ENCODE measurements around the gene TBC1D9B.
"Not testable (repeated sequence)": the region's sequence is repeated elsewhere in the genome, so short reads cannot be mapped to it uniquely, and the experiment has no call there.

The TBC1D9B gene

DNA sequence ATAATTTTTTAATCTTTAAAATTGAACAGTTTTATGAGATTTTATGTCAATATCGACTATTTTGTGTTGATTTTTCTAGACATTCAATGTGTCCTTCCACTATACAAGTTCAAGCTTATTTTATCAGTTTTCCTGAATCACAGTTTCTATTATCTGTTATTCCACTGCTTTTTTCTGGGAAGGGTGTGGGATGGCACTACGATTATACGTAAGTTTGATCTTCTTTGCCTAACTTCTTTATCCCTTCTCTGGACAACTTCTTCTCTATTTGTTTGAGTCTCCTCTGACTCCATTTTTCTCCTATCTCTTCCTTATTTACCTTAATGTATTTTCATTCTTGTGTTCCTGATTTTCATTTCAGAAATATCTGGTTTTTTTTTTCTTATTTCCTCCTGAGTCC lies 24.5 kb downstream of the TBC1D9B start:
- DNase-seq = no peak

DNA sequence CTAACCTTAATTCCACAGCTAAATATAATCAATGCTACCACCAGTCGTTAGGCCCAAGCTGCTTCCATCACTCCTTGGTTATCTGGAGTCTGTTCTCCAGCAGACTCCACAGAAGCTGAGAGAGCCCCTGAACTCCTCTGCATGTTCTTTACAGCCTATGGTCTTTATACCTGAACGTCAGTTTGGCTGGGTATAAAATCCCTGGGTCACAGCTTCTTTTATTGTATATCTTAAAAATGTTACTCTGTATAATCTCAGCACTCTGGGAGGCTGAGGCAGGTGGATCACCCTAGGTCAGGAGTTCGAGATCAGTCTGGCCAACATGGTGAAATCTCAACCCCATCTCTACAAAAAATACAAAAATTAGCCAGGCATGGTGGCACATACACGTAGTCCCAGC lies 25.4 kb downstream of the TBC1D9B start:
- DNase-seq = no peak

- DNase-seq = no peak
Measured at GRCh38 chr5:179880848-179881590, 26.7 kb downstream of the TBC1D9B start.

DNA sequence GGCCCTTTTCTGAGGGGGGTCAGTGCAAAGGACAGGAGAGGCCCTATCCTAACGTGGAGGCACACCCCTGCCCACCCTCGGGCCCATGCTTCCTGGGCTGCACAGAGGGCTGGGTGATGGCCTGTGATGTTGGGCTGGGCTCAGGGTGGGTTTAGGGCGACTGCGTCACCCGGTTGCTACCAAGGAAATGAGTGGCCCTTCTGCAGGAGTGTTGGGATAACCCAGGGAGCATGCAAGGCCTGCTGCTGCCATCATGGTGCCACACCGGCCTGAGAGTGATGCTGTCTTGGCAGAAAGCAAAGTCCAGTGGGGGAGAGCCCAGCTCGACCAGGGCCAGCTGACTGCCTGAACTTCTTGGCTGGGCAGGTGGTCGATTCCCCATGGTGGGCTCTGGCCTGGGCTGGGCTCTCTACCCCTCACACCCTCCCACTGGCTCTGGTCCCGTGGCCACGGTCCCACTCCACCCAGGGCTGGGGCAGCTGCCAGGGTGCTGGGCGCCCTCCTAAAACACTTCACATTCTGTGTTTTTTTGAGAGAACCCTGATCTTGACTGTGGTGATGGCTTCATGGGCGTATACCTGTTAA lies 27.5 kb downstream of the TBC1D9B start:
- DNase-seq = no peak

DNA sequence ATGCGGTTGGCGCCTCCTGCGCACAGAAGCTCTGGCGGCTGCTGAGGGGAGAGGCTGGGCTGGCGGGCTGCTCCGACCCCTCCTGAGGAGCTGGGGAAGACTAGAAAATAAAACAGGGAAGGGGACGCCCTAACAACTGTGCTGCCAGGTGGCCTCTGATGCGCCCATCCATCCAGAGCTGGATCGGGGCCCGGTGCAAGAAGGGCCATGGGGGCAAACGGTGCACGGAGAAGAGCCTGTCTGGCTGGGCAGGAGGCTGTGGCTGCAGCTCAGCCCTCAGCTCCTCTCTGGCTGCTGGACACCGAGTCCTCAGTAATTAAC lies 28.0 kb downstream of the TBC1D9B start:
- no peak for DNase-seq

GRCh38 chr5:179879003-179879689 lies 28.6 kb downstream of the TBC1D9B start:
- no peak for DNase-seq

DNA sequence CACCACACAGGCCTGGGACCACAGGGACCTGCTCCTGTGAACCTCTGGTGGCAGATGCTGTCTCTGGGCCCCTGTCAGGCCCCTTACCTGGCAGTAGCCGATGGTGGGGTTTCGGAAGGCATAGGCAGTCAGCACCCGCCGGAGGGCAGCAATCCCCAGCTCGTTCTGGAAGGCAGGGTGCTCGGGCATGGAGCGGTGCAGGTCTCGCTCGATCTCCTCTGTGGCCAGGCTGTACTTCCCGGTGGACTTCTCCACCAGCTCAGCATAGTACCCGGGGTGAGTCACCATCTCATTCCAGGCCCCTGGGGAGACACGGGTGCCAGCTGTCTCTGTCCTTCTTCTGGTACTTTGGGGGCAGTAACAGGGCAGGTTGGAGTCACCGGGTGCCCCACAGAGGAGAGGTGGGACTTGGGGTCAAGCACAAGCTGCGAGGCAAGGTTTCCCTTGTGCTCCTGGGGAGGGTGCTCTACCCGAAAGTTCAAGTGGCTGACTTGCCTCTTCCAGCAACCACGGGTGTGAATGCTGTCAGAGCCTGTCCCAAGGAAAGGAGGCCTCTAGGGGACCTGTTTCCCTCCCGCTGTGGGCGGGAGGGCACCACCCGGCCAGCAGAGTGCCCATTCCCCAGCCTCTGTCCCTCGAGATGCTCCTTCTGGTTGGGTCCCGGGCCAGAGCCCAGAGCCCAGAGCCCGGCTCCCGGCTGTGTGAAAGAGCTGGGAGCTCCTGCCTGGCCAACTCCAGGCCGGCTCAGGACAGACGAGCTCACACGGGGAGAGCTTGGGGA lies 29.3 kb downstream of the TBC1D9B start:
- DNase-seq = no peak

DNA sequence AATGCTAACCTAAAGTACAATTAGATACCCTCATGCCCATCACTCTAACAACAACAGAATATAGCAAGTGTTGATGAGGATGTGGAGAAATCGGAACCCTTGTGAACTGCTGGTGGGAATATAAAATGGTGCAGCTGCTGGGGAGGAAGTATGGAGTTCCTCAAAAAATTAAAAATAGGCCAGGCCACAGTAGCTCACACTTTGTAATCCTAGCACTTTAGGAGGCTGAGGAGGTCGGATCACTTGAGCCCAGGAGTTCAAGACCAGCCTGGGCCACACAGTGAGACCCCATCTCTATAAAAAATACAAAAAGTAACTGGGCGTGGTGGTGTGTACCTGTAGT lies 31.1 kb downstream of the TBC1D9B start:
- no peak for DNase-seq

GRCh38 chr5:179875741-179876609 lies 31.7 kb downstream of the TBC1D9B start:
- no peak for DNase-seq

GRCh38 chr5:179874536-179875292 lies 33.0 kb downstream of the TBC1D9B start:
- DNase-seq = no peak

- no peak for DNase-seq
Measured at GRCh38 chr5:179874136-179874535, 33.6 kb downstream of the TBC1D9B start.

- DNase-seq = no peak
Measured at GRCh38 chr5:179873588-179874110, 34.0 kb downstream of the TBC1D9B start.

DNA sequence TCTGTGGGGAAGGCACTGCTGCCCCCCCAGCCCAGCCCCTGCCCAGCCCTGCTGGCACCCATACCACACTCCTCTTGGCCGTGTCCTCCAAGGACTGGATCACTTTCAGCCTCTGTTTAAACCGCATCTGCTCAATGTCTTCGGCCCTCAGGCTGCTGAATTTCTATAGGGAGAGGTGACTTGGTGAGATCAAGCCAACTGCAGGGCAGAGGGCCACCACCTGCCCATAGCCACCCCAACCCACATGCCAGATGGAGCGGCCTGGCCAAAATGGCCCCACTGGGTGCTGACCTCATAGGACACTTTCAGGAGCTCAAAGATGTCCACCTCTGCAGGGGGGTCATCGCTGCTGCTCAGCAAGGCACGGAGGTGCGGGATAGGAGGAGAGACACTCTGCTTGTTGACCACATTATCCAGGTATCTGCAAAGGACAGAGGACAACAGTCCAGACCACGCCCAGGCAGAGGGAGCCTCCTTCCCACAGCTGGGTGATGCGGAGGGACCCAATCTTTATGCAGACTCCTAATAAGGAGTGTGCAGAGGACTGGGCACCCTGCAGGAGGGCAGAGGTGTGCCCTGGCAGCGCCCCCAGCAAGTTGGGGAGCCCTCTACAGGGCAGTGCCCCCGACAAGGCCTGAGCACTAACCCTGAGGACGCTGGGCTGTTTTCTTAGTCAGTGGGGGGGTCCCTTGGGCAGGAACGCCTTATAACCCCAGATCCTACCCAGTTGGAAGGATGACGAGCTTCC lies 34.7 kb downstream of the TBC1D9B start:
- DNase-seq = no peak

DNA sequence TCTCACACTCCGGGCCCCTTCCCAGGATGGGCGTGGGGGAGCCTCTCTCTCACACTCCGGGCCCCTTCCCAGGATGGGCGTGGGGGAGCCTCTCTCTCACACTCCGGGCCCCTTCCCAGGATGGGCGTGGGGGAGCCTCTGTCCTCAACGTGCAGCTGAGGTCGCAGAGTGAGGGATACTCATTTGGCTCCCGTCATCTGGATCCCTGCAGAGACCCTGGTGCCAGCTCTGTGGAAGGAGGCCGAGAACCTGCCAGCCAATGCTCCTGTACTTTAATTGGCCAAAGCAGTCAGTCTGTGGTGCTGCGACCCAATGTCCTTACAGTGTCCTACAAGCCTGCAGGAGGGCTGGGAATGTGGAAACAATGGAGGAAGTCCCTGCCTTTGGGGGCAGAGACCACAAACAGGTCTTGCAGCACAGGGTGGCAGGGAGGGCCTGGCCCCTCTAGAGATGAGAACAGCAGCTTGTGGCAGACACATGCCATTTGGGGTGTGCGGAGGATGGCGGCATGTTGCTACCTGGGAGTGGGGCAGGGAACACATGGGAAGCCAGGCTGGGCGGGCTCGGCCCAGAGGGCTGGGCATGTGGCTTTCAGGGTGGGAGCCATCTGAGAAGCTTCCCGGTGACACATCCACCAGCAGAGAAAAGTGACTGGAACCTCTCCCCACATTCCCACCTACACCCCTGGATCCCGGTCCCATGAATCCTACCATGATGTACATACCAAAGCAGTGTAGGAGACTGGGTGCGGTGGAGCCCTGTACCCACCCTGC lies 35.5 kb downstream of the TBC1D9B start:
- DNase-seq = no peak

- DNase-seq = not testable (repeated sequence)
Measured at GRCh38 chr5:179871533-179871932, 36.2 kb downstream of the TBC1D9B start.

GRCh38 chr5:179870952-179871351 lies 36.7 kb downstream of the TBC1D9B start:
- DNase-seq = no peak

- DNase-seq = peak in 1 of 2 donors; percentile 61
Measured at GRCh38 chr5:179870403-179870903, 37.2 kb downstream of the TBC1D9B start.

- DNase-seq = no peak
Measured at GRCh38 chr5:179869641-179870402, 37.9 kb downstream of the TBC1D9B start.

DNA sequence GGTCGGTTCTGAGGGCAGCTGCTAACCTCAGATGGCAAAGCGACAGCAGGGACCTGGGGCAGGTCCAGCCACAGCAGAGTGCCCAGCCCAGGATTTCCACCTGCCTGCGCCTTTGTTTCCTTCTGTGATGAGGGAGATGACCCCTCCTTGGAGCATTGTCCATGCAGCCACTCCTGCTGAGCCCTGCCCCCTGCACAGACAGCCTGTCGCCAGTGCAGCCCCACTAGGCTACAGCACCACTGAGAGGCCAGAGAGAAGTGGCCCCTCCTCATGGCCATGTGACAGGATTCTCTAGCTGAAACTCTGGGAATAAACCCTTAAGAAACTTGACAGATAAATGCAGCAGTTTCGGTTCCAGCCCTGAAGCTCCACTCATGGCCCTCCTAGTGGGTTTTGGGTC lies 38.6 kb downstream of the TBC1D9B start:
- DNase-seq = no peak

All from hippocampal formation (tissue), 2 donors.